ENCODE results near the gene PLEKHA8.

Gene PLEKHA8

GRCh38 chr7:30034501-30034900 is 6.3 kb downstream of the PLEKHA8 start:
- H3K4me3 ChIP-seq (ENCODE audit: insufficient read depth, low read depth, low read length, poor library complexity, severe bottlenecking), result no peak overlapping the region
- no peaks in the 10 kb centered on the region for H3K27me3 ChIP-seq (replicated peaks; ENCODE audit: control insufficient read depth, insufficient read depth, low read length, poor library complexity, severe bottlenecking)
- DNase-seq, result no peak
- H3K9me3 ChIP-seq (ENCODE audit: control insufficient read depth, low read length), result no peaks in the 10 kb centered on the region
- H3K27ac ChIP-seq (ENCODE audit: insufficient read depth, low read length, poor library complexity, severe bottlenecking), result no peak overlapping the region
- H3K36me3 ChIP-seq (ENCODE audit: control insufficient read depth, insufficient read depth, low read length), result no peaks in the 10 kb centered on the region
- peaks cover 4% of the 10 kb centered on the region for H3K4me1 ChIP-seq (ENCODE audit: control insufficient read depth, insufficient read depth, low read length, poor library complexity, severe bottlenecking)

GRCh38 chr7:30036220-30036619 is 8.0 kb downstream of the PLEKHA8 start:
- Histone ChIP-seq H3K4me1 (ENCODE audit: control insufficient read depth, insufficient read depth, low read length, poor library complexity, severe bottlenecking) (no peaks in the 10 kb centered on the region), H3K36me3 (ENCODE audit: control insufficient read depth, insufficient read depth, low read length) (no peaks in the 10 kb centered on the region), H3K9me3 (ENCODE audit: control insufficient read depth, low read length) (no peaks in the 10 kb centered on the region), H3K4me3 (ENCODE audit: insufficient read depth, low read depth, low read length, poor library complexity, severe bottlenecking) (no peak overlapping the region), H3K27ac (ENCODE audit: insufficient read depth, low read length, poor library complexity, severe bottlenecking) (no peak overlapping the region), H3K27me3 (replicated peaks; ENCODE audit: control insufficient read depth, insufficient read depth, low read length, poor library complexity, severe bottlenecking) (no peaks in the 10 kb centered on the region)
- no peak for DNase-seq

GRCh38 chr7:30038196-30038980 is 10.2 kb downstream of the PLEKHA8 start:
- H3K27ac ChIP-seq (ENCODE audit: insufficient read depth, low read length, poor library complexity, severe bottlenecking), result no peak overlapping the region
- DNase-seq, result no peak
- H3K9me3 ChIP-seq (ENCODE audit: control insufficient read depth, low read length), result no peaks in the 10 kb centered on the region
- H3K36me3 ChIP-seq (ENCODE audit: control insufficient read depth, insufficient read depth, low read length), result no peaks in the 10 kb centered on the region
- H3K4me3 ChIP-seq (ENCODE audit: insufficient read depth, low read depth, low read length, poor library complexity, severe bottlenecking), result no peak overlapping the region
- H3K27me3 ChIP-seq (replicated peaks; ENCODE audit: control insufficient read depth, insufficient read depth, low read length, poor library complexity, severe bottlenecking), result no peaks in the 10 kb centered on the region
- no peaks in the 10 kb centered on the region for H3K4me1 ChIP-seq (ENCODE audit: control insufficient read depth, insufficient read depth, low read length, poor library complexity, severe bottlenecking)

GRCh38 chr7:30040938-30041337 is 12.7 kb downstream of the PLEKHA8 start:
- Histone ChIP-seq H3K27me3 (replicated peaks; ENCODE audit: control insufficient read depth, insufficient read depth, low read length, poor library complexity, severe bottlenecking) (no peaks in the 10 kb centered on the region), H3K27ac (ENCODE audit: insufficient read depth, low read length, poor library complexity, severe bottlenecking) (no peak overlapping the region), H3K4me1 (ENCODE audit: control insufficient read depth, insufficient read depth, low read length, poor library complexity, severe bottlenecking) (no peaks in the 10 kb centered on the region), H3K4me3 (ENCODE audit: insufficient read depth, low read depth, low read length, poor library complexity, severe bottlenecking) (no peak overlapping the region), H3K9me3 (ENCODE audit: control insufficient read depth, low read length) (no peaks in the 10 kb centered on the region), H3K36me3 (ENCODE audit: control insufficient read depth, insufficient read depth, low read length) (peaks cover 8% of the 10 kb centered on the region)
- no peak for DNase-seq

GRCh38 chr7:30041526-30042269 is 13.5 kb downstream of the PLEKHA8 start:
- Histone ChIP-seq H3K9me3 (ENCODE audit: control insufficient read depth, low read length) (no peaks in the 10 kb centered on the region), H3K27ac (ENCODE audit: insufficient read depth, low read length, poor library complexity, severe bottlenecking) (no peak overlapping the region), H3K4me1 (ENCODE audit: control insufficient read depth, insufficient read depth, low read length, poor library complexity, severe bottlenecking) (no peaks in the 10 kb centered on the region), H3K27me3 (replicated peaks; ENCODE audit: control insufficient read depth, insufficient read depth, low read length, poor library complexity, severe bottlenecking) (no peaks in the 10 kb centered on the region), H3K36me3 (ENCODE audit: control insufficient read depth, insufficient read depth, low read length) (peaks cover 15% of the 10 kb centered on the region), H3K4me3 (ENCODE audit: insufficient read depth, low read depth, low read length, poor library complexity, severe bottlenecking) (no peak overlapping the region)
- no peak for DNase-seq

GRCh38 chr7:30046127-30046770 is 18.0 kb downstream of the PLEKHA8 start:
- no peak overlapping the region for H3K27ac ChIP-seq (ENCODE audit: insufficient read depth, low read length, poor library complexity, severe bottlenecking)
- H3K4me3 ChIP-seq (ENCODE audit: insufficient read depth, low read depth, low read length, poor library complexity, severe bottlenecking), result no peak overlapping the region
- H3K9me3 ChIP-seq (ENCODE audit: control insufficient read depth, low read length), result no peaks in the 10 kb centered on the region
- no peaks in the 10 kb centered on the region for H3K4me1 ChIP-seq (ENCODE audit: control insufficient read depth, insufficient read depth, low read length, poor library complexity, severe bottlenecking)
- peaks cover 16% of the 10 kb centered on the region for H3K36me3 ChIP-seq (ENCODE audit: control insufficient read depth, insufficient read depth, low read length)
- DNase-seq, result no peak
- H3K27me3 ChIP-seq (replicated peaks; ENCODE audit: control insufficient read depth, insufficient read depth, low read length, poor library complexity, severe bottlenecking), result no peaks in the 10 kb centered on the region

- H3K4me1 ChIP-seq (ENCODE audit: control insufficient read depth, insufficient read depth, low read length, poor library complexity, severe bottlenecking), result no peaks in the 10 kb centered on the region
- H3K27me3 ChIP-seq (replicated peaks; ENCODE audit: control insufficient read depth, insufficient read depth, low read length, poor library complexity, severe bottlenecking), result no peaks in the 10 kb centered on the region
- H3K4me3 ChIP-seq (ENCODE audit: insufficient read depth, low read depth, low read length, poor library complexity, severe bottlenecking), result no peak overlapping the region
- no peaks in the 10 kb centered on the region for H3K9me3 ChIP-seq (ENCODE audit: control insufficient read depth, low read length)
- H3K27ac ChIP-seq (ENCODE audit: insufficient read depth, low read length, poor library complexity, severe bottlenecking), result no peak overlapping the region
- no peak for DNase-seq
- H3K36me3 ChIP-seq (ENCODE audit: control insufficient read depth, insufficient read depth, low read length), result peaks cover 16% of the 10 kb centered on the region
Measured at GRCh38 chr7:30047124-30047523, 18.9 kb downstream of the PLEKHA8 start.

- Histone ChIP-seq H3K27ac (ENCODE audit: insufficient read depth, low read length, poor library complexity, severe bottlenecking) (no peak overlapping the region), H3K4me1 (ENCODE audit: control insufficient read depth, insufficient read depth, low read length, poor library complexity, severe bottlenecking) (no peaks in the 10 kb centered on the region), H3K9me3 (ENCODE audit: control insufficient read depth, low read length) (no peaks in the 10 kb centered on the region), H3K4me3 (ENCODE audit: insufficient read depth, low read depth, low read length, poor library complexity, severe bottlenecking) (no peak overlapping the region), H3K36me3 (ENCODE audit: control insufficient read depth, insufficient read depth, low read length) (peaks cover 16% of the 10 kb centered on the region), H3K27me3 (replicated peaks; ENCODE audit: control insufficient read depth, insufficient read depth, low read length, poor library complexity, severe bottlenecking) (no peaks in the 10 kb centered on the region)
- no peak for DNase-seq
Measured at GRCh38 chr7:30048582-30048981, 20.4 kb downstream of the PLEKHA8 start.

- Histone ChIP-seq H3K9me3 (ENCODE audit: control insufficient read depth, low read length) (no peaks in the 10 kb centered on the region), H3K36me3 (ENCODE audit: control insufficient read depth, insufficient read depth, low read length) (peaks cover 16% of the 10 kb centered on the region), H3K4me1 (ENCODE audit: control insufficient read depth, insufficient read depth, low read length, poor library complexity, severe bottlenecking) (no peaks in the 10 kb centered on the region), H3K4me3 (ENCODE audit: insufficient read depth, low read depth, low read length, poor library complexity, severe bottlenecking) (no peak overlapping the region), H3K27ac (ENCODE audit: insufficient read depth, low read length, poor library complexity, severe bottlenecking) (no peak overlapping the region), H3K27me3 (replicated peaks; ENCODE audit: control insufficient read depth, insufficient read depth, low read length, poor library complexity, severe bottlenecking) (no peaks in the 10 kb centered on the region)
- DNase-seq, result no peak
Measured at GRCh38 chr7:30049173-30049572, 21.0 kb downstream of the PLEKHA8 start.

GRCh38 chr7:30053068-30053467 is 24.9 kb downstream of the PLEKHA8 start:
- no peak overlapping the region for H3K4me3 ChIP-seq (ENCODE audit: insufficient read depth, low read depth, low read length, poor library complexity, severe bottlenecking)
- H3K36me3 ChIP-seq (ENCODE audit: control insufficient read depth, insufficient read depth, low read length), result peaks cover 4% of the 10 kb centered on the region
- H3K4me1 ChIP-seq (ENCODE audit: control insufficient read depth, insufficient read depth, low read length, poor library complexity, severe bottlenecking), result no peaks in the 10 kb centered on the region
- H3K9me3 ChIP-seq (ENCODE audit: control insufficient read depth, low read length), result no peaks in the 10 kb centered on the region
- no peak for DNase-seq
- no peaks in the 10 kb centered on the region for H3K27me3 ChIP-seq (replicated peaks; ENCODE audit: control insufficient read depth, insufficient read depth, low read length, poor library complexity, severe bottlenecking)
- no peak overlapping the region for H3K27ac ChIP-seq (ENCODE audit: insufficient read depth, low read length, poor library complexity, severe bottlenecking)
